WTC11 (cell line): ENCODE results near the gene ANO9. TPM values are rescaled to one million over a fixed set of nuclear protein-coding genes. Genes with fewer than 3 reads are reported as not detected.

Source experiments
- ATAC-seq: fragments of 200-7000 bp; cut with Tn5 transposase; 2 replicates; pipeline ENCODE4 v1.10.0; 2021; ENCODE audit warnings: mild to moderate bottlenecking, moderate library complexity
- Bru-seq: library from RNA; stranded (reverse); fragments of 400-500 nt; gene quantifications from one replicate; lab custom pipeline; 2021; lab: Mats Ljungman, UMichigan
- CTCF ChIA-PET: fragments of 300-600 bp; sonication (Branson Sonifier 250); formaldehyde crosslinking; loops from one replicate; lab custom pipeline; 2021; ENCODE audit warnings: antibody characterized with exemption; lab: Charles Lee
- POLR2A ChIA-PET: fragments of 350-600 bp; sonication (Branson Sonifier 250); formaldehyde crosslinking; loops from one replicate; lab custom pipeline; 2021; ENCODE audit warnings: antibody characterized with exemption; lab: Charles Lee
- DNase-seq: peaks from one replicate; pipeline ENCODE4 v3.0.0; 2021; ENCODE audit warnings: low spot score
- H3K27ac Mint-ChIP-seq: 2 replicates; pipeline ENCODE4 v1.8.0; 2021; ENCODE audit warnings: mixed read lengths
- H3K27me3 Mint-ChIP-seq: 2 replicates; pipeline ENCODE4 v1.8.0; 2021; ENCODE audit warnings: low read depth, mild to moderate bottlenecking, moderate library complexity, mixed read lengths
- H3K36me3 Mint-ChIP-seq: 2 replicates; pipeline ENCODE4 v1.8.0; 2021; ENCODE audit warnings: mixed read lengths
- H3K4me1 Mint-ChIP-seq: 2 replicates; pipeline ENCODE4 v1.8.0; 2022; ENCODE audit warnings: mixed read lengths
- H3K4me3 Mint-ChIP-seq: 2 replicates; pipeline ENCODE4 v1.8.0; 2021; ENCODE audit warnings: mild to moderate bottlenecking, moderate library complexity, mixed read lengths
- H3K9me3 Mint-ChIP-seq: 2 replicates; pipeline ENCODE4 v1.8.0; 2021; ENCODE audit warnings: mixed read lengths
- ARID4B ChIP-seq: sonication (generic); formaldehyde crosslinking; IDR thresholded peaks from 2 replicates; pipeline ENCODE4 v1.8.0; 2023; ENCODE audit warnings: missing genetic modification reagents, mild to moderate bottlenecking, borderline replicate concordance
- CREM ChIP-seq: sonication (generic); formaldehyde crosslinking; IDR thresholded peaks from 2 replicates; pipeline ENCODE4 v1.8.1; 2022; ENCODE audit warnings: mild to moderate bottlenecking, missing genetic modification reagents, moderate library complexity
- CTCF ChIP-seq: fragments of 200-600 bp; IDR thresholded peaks from 2 replicates; pipeline ENCODE4 v1.8.0; 2022; ENCODE audit warnings: antibody characterized with exemption
- EMX1 ChIP-seq: fragments of 250-450 bp; sonication (Bioruptor Pico); IDR thresholded peaks from 2 replicates; pipeline ENCODE4 v1.8.0; 2021; ENCODE audit warnings: mild to moderate bottlenecking
- ERG ChIP-seq: fragments of 250-450 bp; sonication (Bioruptor Pico); IDR thresholded peaks from 2 replicates; pipeline ENCODE4 v1.8.0; 2021; ENCODE audit warnings: mild to moderate bottlenecking
- FOXJ3 ChIP-seq: sonication (generic); formaldehyde crosslinking; IDR thresholded peaks from 2 replicates; pipeline ENCODE4 v1.9.0; 2021; ENCODE audit warnings: missing genetic modification reagents, mild to moderate bottlenecking, borderline replicate concordance
- IRF2 ChIP-seq: sonication (generic); formaldehyde crosslinking; IDR thresholded peaks from 2 replicates; pipeline ENCODE4 v1.8.0; 2022; ENCODE audit warnings: low read depth, missing genetic modification reagents, borderline replicate concordance
- JUN ChIP-seq: sonication (generic); formaldehyde crosslinking; IDR thresholded peaks from 2 replicates; pipeline ENCODE4 v1.8.0; 2023; ENCODE audit warnings: mild to moderate bottlenecking, missing genetic modification reagents
- MAX ChIP-seq: sonication (generic); formaldehyde crosslinking; IDR thresholded peaks from 2 replicates; pipeline ENCODE4 v1.8.0; 2022; ENCODE audit warnings: mild to moderate bottlenecking, missing genetic modification reagents
- NR1H2 ChIP-seq: sonication (generic); formaldehyde crosslinking; IDR thresholded peaks from 2 replicates; pipeline ENCODE4 v1.9.0; 2021; ENCODE audit warnings: mild to moderate bottlenecking, moderate library complexity, missing genetic modification reagents
- SMAD3 ChIP-seq: sonication (generic); formaldehyde crosslinking; IDR thresholded peaks from 2 replicates; pipeline ENCODE4 v1.8.0; 2022; ENCODE audit warnings: missing genetic modification reagents, mild to moderate bottlenecking, borderline replicate concordance
- SMAD4 ChIP-seq: sonication (generic); formaldehyde crosslinking; IDR thresholded peaks from 2 replicates; pipeline ENCODE4 v1.8.0; 2022; ENCODE audit warnings: mild to moderate bottlenecking, missing genetic modification reagents
- SOX15 ChIP-seq: fragments of 250-450 bp; sonication (Bioruptor Pico); IDR thresholded peaks from 2 replicates; pipeline ENCODE4 v1.9.0; 2021; ENCODE audit warnings: mild to moderate bottlenecking
- TEAD1 ChIP-seq: sonication (generic); formaldehyde crosslinking; IDR thresholded peaks from 2 replicates; pipeline ENCODE4 v1.8.0; 2022; ENCODE audit warnings: mild to moderate bottlenecking, missing genetic modification reagents
- ZMAT4 ChIP-seq: fragments of 250-450 bp; sonication (Bioruptor Pico); IDR thresholded peaks from 2 replicates; pipeline ENCODE4 v1.9.0; 2021; ENCODE audit warnings: mild to moderate bottlenecking
- ZNF121 ChIP-seq: sonication (generic); formaldehyde crosslinking; IDR thresholded peaks from 2 replicates; pipeline ENCODE4 v1.8.0; 2023; ENCODE audit warnings: missing genetic modification reagents
- ZNF138 ChIP-seq: sonication (generic); formaldehyde crosslinking; conservative IDR thresholded peaks from 2 replicates; pipeline ENCODE4 v1.8.1; 2022; ENCODE audit warnings: mild to moderate bottlenecking, moderate library complexity, missing genetic modification reagents
- ZNF232 ChIP-seq: sonication (generic); formaldehyde crosslinking; IDR thresholded peaks from 2 replicates; pipeline ENCODE4 v1.8.0; 2022; ENCODE audit warnings: mild to moderate bottlenecking, missing genetic modification reagents
- ZNF263 ChIP-seq: sonication (generic); formaldehyde crosslinking; IDR thresholded peaks from 2 replicates; pipeline ENCODE4 v1.8.1; 2022; ENCODE audit warnings: low read depth, mild to moderate bottlenecking, moderate library complexity, missing genetic modification reagents
- ZNF416 ChIP-seq: fragments of 250-450 bp; sonication (Bioruptor Pico); IDR thresholded peaks from 2 replicates; pipeline ENCODE4 v1.9.0; 2021; ENCODE audit warnings: mild to moderate bottlenecking, inconsistent platforms
- ZNF425 ChIP-seq: fragments of 250-450 bp; sonication (Bioruptor Pico); conservative IDR thresholded peaks from 2 replicates; pipeline ENCODE4 v1.9.0; 2021; ENCODE audit warnings: mild to moderate bottlenecking
- long read RNA-seq, 3 experiments: library from RNA in 1 of 3; library from capped mRNA in 1 of 3; library from polyadenylated mRNA in 1 of 3; unstranded in 2 of 3; stranded (forward) in 1 of 3; transcript quantifications; one replicate each; pipeline ENCODE4 v2.0.0, GENCODE V29; 2021
- total RNA-seq: library from RNA; stranded (reverse); gene quantifications from 3 replicates; pipeline ENCODE4 v1.2.3, GENCODE V29; 2021

ANO9 gene
- total RNA-seq = 13.2 to 17.6 TPM (median 16.6 TPM) in 3 replicates
- percentile 31 among the genes with signal in this experiment for Bru-seq, nascent RNA
- long read RNA-seq, experiment 1, partial matches to known transcripts = 4 of 21 reads
- long read RNA-seq, experiment 1, other reads (novel, unspliced or antisense) = 15 of 21 reads
- long read RNA-seq, experiment 2, partial matches to known transcripts = 0 of 5 reads
- long read RNA-seq, experiment 2, other reads (novel, unspliced or antisense) = 4 of 5 reads
- long read RNA-seq, experiment 3, partial matches to known transcripts = 0 of 1 reads
- long read RNA-seq, experiment 3, other reads (novel, unspliced or antisense) = 1 of 1 reads

- TF ChIP-seq EMX1 (CRISPR knock-in tag) = no peak
- no peak for TF ChIP-seq ZNF425
- TF ChIP-seq SMAD3 = no peak
- DNase-seq (peak; percentile 65), ATAC-seq (peak; percentile 83)
- no peaks in the 10 kb centered on the region; the same call in 1 of the 2 replicates for H3K27me3 Mint-ChIP-seq
- peaks cover 5% of the 10 kb centered on the region for H3K9me3 Mint-ChIP-seq
- H3K4me1 Mint-ChIP-seq = peaks cover 7% of the 10 kb centered on the region
- peak within 1 kb of the TSS; percentile 51 for H3K4me3 Mint-ChIP-seq
- no peak within 1 kb of the TSS for H3K27ac Mint-ChIP-seq
- CTCF ChIA-PET = interaction anchor here (0.7 to 2.4 kb wide), 6 partner anchors 27 to 191 kb away, joined by 3 to 9 read pairs (median 4); partner anchors contain the start of gene SIGIRR
- H3K36me3 Mint-ChIP-seq = peaks cover 4% of the 10 kb centered on the region; the same call in 1 of the 2 replicates
- POLR2A ChIA-PET = no interaction called here
Observed at GRCh38 chr11:441418-442274, at the start of gene ANO9. Gene ANO9 (minus strand): TSS chr11:442011. CDS start chr11:441926, 85 bp downstream.

- Mint-ChIP-seq H3K4me3 (no peak overlapping the region), H3K9me3 (no peaks in the 10 kb centered on the region), H3K27me3 (no peaks in the 10 kb centered on the region), H3K27ac (no peak overlapping the region), H3K36me3 (peaks cover 20% of the 10 kb centered on the region), H3K4me1 (no peaks in the 10 kb centered on the region)
- TF ChIP-seq ZMAT4 (CRISPR knock-in tag) (no peak), JUN (CRISPR knock-in tag) (no peak), ZNF416 (no peak)
- ChIA-PET CTCF (no interaction called here), POLR2A (no interaction called here)
- ATAC-seq (no peak), DNase-seq (no peak)
Observed at GRCh38 chr11:491358-491757, 49.5 kb upstream of the ANO9 start.

GRCh38 chr11:490930-491260 lies 49.1 kb upstream of the ANO9 start:
- CTCF ChIA-PET = no interaction called here
- Mint-ChIP-seq H3K27ac (no peak overlapping the region), H3K4me3 (no peak overlapping the region), H3K36me3 (peaks cover 15% of the 10 kb centered on the region), H3K9me3 (no peaks in the 10 kb centered on the region), H3K4me1 (no peaks in the 10 kb centered on the region), H3K27me3 (no peaks in the 10 kb centered on the region)
- ATAC-seq (no peak), DNase-seq (no peak)
- POLR2A ChIA-PET = no interaction called here
- TF ChIP-seq JUN (CRISPR knock-in tag) (no peak), SMAD4 (CRISPR knock-in tag) (no peak), ZNF138 (CRISPR knock-in tag) (no peak), TEAD1 (CRISPR knock-in tag) (no peak), ZNF232 (no peak), ERG (CRISPR knock-in tag) (no peak), SOX15 (CRISPR knock-in tag) (no peak), FOXJ3 (CRISPR knock-in tag) (no peak), IRF2 (CRISPR knock-in tag) (no peak), NR1H2 (CRISPR knock-in tag) (no peak), CREM (CRISPR knock-in tag) (no peak), ZNF416 (no peak), ZNF263 (no peak), ARID4B (no peak), ZNF121 (no peak), CTCF (no peak), MAX (no peak)
